Renal pelvis (tissue), 4 donors: ENCODE measurements around the gene EHD4. TPM values are rescaled to one million over a fixed set of nuclear protein-coding genes. Genes with fewer than 3 reads are reported as not detected.
A peak's percentile ranks its signal among the peaks of the same experiment; 100 is the strongest.

Source experiments
- DNase-seq: peaks from one replicate; pipeline ENCODE4 v3.0.0-alpha.2; 2013
- polyA plus RNA-seq, 3 donors: library from polyadenylated mRNA; unstranded; fragments of 120-200 nt; gene quantifications; one replicate each; pipeline ENCODE4 v1.2.1, GENCODE V29; 2013; ENCODE audit not compliant: insufficient read length in 3 of 3

Gene EHD4
- polyA plus RNA-seq, 3 donors: 16.8 to 18.7 (median 17.5) TPM

DNA sequence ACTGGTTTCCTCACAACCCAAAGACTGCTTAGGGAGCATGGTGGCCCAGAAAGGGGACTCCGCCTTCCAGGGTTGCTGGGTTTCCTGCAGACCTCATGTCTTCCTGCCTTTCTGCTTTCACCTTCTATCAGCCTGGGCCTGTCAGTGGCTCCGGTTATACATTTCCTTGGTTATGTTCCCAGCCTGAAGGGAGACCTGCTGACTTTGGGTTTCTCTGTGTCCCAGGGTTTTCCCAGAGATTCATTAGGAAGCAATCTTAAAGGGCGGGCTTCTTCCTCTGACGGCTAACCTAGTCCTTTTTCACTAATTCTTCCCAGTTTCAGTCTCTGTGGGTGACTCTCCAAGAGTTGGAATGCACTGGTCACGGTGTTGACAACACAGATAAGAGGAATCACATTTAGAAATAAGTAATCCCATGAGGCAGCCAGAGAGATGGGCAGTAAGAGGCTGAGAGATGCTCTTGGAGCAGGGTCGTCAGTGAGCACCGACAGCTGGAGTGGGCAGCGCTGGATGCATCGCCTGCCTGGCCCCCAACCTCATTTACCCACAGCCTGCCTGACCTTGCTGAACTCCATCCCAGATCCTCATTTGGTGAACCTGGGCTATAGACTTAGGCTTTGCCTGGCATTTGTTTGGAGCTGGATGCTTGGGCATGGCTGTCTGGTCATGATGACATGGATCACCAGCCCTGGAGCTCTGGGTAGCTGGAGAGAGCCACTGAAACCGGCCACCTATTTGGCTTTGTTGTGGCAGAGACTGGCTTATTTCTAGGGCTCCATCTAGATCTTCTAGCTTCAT is 10.0 kb upstream of the EHD4 start:
- no peak for DNase-seq

DNA sequence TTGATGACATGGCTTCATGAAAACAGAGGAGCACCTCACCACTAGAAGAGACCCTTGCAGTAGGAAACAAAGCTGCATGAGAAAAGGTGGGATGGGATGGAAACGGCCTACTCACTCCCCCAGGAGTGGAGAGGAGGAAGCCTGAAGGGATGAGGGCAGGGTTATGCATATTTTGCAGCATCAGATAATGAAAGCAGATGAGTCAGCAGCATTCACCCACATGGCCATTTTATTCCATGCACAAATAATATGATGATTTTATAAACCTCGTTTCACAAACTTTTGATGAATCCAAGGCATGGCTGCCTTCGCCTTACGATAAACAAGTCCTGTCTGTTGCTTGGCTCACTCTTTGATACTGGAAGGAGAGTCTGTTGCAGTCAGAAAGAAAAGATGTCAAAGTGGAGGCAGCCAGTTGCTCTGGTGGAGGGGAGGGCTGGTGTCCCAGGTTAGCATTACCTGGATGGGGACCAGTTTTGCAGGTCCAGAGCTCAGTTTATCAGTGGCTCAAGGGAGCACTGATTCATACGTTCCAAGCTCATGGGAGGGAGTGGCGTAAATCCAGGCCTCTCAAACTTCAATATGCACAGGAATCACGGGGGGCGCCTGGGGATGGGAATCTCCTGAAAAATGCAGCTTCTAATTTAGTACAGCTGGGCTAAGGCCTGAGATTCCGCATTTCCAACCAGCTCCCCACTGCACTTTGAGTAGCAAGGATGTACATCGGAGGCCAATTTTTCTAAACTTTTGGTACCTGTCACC is 9.2 kb upstream of the EHD4 start:
- no peak for DNase-seq

DNA sequence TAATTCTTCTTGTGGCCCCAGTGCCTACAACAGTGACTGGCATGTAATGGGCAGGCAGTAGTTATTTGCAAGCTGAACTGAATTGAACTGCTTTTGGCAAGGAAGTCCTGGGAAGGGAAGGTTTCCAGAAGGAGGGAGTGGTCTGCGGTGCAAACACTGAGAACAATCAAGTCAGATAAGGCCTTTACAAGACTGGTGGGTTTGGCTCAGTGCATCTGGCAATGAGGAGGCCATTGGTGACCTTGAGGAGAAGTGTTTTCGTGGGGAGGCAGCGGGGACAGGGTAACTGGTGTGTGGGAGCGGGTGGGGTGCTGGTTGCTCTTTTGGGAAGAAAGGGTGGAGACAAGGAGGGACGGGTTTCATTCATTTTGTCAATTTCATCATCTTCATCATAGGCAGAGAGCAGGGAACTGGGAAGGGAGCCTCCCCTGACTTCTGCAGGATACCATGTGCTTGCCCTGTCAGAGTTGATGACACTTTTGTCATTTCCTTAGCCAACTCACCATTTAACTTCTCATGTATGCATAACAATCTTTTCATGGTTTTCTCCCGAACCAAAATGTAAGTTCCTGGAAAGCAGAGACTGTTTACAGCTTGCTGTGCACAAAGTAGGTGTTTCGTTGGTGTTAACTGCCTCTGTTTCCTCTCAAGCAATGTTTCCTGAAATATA is 8.4 kb upstream of the EHD4 start:
- DNase-seq: no peak

DNA sequence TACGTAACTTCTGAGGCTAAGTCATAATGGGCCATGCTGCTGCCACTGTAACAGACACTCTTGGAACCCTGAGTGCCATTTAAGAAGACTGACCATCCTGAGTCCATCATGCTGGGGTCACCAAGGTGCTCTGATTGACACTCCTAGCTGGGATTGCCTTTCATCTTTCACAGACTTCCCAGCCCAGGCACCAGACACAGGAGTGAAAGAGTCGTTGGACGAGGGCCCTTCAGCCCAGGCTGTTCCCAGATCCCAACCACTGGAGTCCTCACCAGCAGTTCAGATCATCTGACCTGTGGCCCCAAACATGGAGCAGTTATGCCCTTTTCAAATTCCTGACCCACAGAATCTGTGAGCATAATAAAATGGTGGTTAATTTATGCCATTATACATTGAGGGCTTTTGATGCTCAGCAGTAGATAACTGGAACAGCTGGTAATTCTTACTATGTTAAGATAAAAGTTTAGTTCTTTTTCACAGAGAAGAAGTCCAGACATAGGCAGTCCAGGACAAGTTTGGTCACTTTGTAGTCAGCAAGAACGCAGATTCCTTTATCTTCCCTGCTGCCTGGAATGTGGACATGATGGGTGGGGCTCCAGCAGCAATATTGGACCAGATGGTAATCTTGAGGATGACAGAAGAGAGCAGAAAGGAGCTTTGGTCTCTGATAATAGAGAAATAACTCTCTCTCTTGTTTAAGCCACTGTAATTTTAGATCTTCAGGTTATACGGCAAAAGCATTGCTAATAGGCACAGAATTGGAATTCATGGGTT is 7.3 kb upstream of the EHD4 start:
- DNase-seq: no peak

DNA sequence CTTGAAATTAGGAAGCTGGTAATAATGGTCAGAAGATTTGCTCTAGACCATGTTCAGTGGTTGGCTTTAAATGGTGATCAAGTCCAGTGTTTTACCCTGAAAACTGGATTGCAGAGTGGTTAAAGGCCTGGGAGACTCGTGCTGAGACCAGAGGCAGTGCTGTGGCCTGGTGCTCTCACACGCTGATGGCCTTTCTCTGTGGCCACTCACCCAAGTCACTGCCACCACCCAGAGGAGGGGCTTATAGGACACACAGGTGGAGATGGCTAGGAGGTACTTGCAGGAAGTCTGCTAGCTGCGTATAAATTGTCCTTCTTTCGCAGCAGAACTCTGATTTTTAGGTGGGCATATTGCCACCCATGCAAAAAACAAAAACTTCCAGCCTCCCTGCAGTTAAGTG is 6.2 kb upstream of the EHD4 start:
- DNase-seq: no peak

DNA sequence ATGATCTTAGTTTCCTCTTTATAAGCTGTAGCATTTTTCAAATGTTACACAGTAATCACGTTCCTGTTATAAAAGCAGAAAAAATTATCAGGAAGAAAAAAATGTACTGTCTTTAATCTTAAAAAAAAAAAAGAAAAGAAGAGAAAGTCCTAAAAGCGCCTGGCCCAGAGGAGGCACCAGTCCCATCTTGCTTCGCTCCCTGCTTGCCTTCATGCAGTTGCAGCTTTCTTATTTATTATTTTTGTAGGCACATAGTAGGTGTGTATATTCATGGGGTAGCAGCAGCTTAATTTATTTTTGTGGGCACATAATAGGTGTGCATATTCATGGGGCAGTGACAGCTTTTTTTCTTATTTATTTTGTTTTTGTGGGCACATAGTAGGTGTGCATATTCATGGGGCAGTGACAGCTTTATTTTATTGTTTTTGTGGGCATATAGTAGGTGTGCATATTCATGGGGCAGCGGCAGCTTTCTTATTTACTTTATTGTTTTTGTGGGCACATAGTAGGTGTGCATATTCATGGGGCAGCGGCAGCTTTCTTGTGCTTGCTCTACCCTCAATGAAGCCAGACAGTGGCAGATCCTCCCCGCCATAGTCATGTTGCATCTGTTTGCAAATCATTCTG is 5.5 kb upstream of the EHD4 start:
- no peak for DNase-seq

DNA sequence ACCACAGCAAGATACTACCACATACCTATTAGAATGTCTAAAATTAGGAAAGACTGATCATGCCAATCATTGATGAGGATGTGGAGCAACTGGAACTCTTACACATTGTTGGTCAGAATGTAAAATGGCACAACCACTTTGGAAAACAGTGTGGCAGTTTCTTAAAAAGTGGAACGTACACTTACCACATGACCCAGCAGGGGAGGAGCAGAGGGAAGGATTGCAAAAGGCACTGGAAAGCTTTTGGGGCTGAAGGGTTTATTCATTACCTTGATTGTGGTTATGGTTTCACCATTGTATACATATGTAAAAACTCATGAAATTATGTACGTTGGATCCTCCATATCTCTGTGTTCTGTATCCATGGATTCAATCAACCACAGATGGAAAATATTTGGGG is 3.3 kb upstream of the EHD4 start:
- no peak for DNase-seq

DNA sequence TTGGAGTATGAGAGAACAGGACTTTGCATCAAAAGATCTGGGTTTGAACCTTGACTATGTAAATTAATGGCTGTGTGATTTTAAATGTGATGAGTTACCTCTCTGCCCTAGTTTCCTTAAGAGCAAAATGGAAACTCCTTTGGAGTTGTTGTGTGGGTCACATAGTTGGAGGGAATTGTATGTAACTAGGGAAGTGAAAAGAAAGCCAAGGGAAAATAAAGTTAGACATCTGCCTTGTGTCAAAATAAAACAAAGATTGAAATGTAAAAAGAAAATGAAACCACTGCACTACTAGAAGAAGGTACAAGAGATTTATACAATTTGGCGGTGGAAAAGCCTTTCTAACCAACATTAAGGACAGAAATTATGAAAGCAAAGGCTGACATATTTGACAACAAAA is 1.7 kb upstream of the EHD4 start:
- no peak for DNase-seq

DNA sequence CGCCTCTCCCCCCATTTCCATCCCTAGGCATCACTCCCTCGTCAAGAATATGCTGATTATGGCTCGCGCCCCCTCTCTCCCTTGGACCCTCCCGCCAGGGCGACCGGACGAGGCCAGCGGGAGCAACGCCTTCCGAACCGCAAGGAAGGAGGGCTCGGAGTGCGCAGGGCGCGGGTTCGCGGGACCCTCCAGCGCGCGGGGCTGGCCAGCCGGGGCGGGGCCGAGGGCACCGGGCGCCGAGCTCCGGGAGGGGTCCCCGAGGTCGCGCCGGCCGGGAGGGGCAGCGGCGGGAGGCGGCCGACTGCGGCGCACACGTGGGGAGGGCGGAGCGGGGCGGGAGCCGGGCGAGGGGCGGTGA is 483 bp downstream of the EHD4 start:
- DNase-seq: no peak

DNA sequence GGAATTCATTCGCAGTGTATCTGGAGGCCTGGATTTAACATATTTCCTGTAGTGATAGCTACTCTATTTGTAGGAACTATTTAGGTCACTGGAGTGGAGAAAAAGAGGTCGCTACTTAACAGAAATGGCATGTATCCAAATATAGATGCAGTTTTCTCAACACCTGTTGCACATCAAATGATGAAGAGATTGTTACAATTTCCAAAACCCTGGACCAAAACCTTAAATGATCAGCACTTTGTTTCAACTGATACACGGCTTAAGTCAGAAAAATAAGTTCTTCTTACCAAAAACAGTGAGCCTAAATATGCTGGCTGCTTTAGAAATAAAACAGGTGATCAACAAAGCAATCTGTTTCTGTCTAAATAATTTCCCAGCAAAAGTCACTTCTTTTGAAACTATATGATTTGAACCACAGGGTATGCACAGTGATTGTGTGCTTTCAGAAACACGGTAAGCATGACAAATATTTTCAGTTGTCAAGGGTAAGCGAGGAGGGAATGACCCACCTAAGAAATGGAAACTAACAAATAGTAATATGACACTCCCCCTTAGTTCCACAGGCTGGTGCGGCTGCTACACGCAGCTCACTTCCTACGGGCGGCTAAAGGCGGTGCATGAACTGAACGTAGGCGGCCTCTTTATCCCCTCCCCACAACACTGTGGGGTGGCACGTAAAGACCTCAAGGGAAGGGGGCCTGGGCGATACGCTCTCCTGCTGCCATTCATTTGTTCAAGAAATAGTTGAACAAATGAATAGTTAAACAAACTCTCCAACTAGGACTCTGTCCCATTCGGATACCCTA is 1.1 kb downstream of the EHD4 start:
- peak; percentile 67 for DNase-seq

DNA sequence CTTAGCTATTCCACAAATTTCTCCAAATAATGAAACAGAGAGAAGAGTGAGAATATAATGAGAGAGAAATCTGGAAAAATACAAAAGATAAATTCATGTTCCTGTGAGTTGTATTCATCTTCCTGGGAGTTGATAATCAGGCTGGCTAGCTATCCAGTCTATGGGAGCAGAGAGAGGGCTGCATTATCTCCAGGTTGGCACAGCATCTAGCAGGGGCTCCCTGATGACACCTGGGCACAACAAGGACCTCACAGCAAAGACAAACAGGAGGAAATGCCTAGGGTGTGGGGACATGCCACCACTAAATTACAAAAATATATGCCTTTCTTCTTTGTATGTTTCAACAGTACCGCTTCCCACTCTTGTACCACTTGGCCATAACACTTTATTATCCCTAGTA is 1.9 kb downstream of the EHD4 start:
- no peak for DNase-seq

DNA sequence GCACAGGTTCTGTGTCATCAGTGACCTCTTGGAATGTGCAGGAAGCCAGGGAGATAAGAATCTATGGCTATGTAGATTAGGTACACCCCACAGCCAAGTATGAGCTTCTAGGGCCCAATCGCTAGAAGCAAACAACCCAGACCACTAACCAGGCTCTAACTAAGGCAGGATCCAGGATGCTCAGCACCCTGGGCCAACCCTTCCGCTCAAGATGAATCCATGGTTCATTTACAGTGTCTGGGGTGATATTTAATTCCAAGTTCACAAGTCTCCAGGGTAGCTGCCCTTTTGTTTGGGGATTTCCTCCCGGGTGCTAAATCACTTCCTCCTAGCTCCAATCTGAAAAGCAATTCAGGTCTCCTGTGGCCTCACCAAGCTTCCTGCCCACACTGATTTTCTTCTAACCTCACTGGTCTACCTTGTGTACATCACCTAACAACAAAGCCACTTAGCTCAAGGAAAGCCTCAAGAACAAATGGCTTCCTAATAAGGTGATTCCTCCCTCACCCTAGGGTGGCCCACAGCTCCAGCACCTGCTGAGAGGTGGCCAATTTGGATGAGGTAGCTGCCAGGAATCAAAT is 2.4 kb downstream of the EHD4 start:
- DNase-seq: no peak

DNA sequence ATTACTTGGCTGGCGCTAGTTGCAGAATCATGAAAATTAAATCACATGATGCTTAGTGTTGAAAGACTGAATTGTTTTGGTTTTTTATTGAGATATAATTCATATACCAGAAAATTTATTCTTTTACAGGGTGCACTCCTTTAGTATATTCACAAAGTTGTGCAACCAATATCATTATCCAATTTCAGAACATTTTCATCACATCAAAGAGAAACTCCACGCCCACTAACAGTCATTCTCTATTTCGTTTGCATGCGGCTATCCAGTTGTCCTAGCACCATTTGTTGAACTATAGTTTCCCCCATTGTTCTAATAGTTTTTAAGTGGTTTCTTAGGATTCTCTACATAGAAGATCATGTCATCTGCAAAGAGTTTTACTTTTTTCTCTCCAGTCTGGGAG is 3.7 kb downstream of the EHD4 start:
- no peak for DNase-seq

DNA sequence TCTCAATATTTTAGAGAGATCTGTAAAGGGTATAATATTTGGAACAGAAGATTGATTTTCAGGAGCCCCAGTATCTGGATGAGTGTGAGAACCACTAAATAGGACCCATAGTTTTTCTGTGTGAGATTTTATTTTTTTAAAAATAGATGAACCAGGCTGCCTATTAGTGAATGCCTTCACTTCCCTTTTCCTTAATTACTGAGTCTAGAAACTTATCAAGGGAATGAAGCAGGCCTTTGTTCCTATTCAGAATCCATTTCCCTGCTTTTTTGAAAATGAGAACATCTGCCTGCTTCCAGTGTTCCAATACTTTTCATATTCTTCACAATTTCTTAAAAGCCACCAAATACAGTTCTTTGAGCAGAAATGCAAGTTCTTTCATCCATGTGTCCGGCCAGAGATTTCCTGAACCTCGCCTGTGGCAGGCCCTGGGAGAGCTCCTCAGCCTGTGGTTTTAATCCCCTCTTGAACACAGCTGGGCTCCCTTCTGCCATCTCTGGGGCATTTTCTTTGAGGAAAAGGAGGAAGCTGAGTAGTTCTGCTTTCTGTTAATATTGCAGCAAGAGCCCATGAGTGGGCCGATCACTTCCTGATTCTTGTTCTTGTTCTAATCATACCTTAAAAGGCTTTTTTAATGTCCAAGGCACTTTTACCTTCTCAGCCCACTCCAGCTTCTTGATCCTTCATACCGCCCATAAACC is 4.7 kb downstream of the EHD4 start:
- DNase-seq: no peak

DNA sequence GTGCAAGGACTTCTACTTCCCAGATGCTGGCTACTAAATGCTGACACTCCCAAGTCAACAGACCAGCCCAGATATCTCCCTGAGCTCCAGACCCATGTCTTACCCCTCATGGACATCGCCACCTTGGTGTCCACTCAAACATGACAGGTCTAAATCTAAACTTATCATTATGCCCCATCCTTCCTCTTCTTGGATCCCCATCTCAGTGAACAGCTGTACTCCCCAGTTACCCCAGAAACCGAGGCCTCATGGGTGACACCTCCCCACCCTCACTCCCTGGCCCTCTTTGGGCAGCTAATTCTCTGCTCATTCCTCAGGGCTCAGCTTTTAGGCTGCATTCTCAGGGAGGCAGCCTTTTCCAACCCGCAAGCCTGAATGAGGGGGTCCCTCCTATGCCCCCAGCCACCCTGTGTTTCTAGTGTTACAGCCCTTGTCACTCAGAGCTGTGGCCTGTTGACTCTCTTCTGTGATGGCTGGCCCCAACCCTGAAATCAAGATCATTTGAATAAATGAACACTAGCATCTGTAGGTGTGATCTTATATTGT is 5.4 kb downstream of the EHD4 start:
- no peak for DNase-seq

DNA sequence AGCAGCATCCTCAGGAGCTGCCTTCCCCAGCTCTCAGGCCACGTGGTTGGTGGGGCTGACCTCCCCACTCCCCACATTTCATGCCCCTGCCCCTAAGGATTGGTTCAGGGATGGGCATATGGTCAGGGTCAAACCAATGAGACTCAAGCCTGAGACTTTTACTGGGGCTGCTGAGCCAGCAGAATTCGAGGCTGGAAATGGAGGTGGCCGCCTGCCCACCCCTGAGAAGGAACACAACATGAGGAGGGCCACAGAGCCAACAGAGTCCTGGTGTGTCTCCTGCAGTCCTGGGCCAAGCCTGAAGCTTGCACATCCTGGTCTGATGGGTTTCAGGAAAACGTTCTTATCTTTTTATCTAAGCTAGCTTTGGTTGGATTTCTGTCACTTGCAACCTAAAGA is 5.9 kb downstream of the EHD4 start:
- no peak for DNase-seq

DNA sequence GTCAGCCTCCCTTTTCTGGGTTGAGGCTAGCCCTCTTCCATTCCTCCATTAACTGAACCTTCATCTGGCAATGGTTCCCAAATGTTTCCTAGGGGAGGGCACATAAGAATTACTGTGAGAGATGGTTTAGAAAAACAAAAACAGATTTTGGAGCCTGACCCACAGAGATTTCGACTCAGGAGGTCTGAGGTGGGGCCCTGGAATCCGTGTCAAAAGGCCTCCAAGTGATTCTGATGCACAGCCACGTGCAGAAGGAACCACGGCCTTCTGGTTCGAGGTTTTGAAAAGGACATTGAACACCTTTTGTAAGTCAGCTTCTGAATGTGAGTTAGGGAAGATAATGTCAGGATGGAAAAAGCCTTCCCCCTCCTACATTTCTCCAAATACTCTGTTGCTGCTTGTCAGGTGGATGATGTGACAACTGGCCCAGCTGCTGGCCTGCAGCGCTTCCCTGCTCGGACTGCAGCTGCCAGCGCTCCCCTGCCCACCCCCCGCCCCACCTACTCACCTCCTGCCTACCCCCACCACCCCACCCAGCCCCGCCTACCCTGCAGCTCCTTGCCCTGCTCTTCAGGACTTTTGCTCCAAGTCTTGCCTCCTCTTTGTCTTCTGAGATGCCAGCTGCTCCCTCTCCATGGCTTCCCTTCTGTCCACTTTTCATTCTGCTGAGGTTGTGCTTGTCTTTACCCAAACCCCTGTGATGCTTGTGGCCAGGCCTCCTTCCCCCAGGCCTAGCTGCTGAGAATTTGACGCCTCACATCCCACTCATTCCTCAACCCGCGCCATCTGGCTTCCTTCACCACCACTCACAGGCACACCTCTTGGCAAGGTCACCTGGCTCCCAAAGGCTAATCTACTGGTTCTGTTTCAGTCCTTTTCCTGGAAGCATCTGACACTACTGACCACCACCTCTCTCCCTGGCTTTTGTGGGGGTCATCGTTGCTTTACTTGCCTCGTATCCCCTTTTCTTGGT is 6.6 kb downstream of the EHD4 start:
- DNase-seq: no peak

DNA sequence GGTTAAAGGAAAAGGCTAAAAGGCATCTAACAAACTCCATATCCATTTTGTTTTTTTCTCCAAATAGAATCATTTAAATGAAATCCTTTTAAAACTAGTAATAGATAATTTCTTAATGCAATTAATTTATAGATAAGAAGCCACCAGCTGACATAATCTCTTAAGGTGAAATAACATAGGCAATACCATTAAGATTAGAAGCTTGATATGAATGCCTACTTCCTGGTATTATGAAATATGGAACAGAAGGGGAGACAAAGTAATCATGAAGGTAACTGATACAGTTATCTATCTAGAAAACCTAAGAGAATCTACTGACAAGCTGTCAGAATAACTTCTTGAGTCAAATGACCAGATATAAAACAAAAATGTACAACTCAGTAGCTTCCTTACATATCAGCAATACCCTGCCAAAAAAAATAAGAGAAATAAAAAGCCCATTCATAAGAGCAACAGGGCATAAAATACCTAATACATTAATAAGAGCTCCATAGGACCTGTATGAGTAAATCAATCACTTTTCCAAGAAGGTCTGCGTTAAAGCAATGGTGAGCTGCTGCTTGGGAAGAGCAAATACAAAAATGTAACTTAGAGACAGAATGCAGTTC is 10.7 kb downstream of the EHD4 start:
- no peak for DNase-seq
